Measurements from ENCODE around the gene KLHL11. TPM values are rescaled to one million over a fixed set of nuclear protein-coding genes. Genes with fewer than 3 reads are reported as not detected.

The KLHL11 gene
- total RNA-seq, 2 donors from 2014 or later, result 13.3 to 15.9 TPM

GRCh38 chr17:41865596-41865893 lies 322 bp upstream of the KLHL11 start:
- Histone ChIP-seq H3K4me3 (ENCODE audit: low read length) (peak overlapping the region; percentile 23), H3K4me1 (ENCODE audit: control insufficient read depth, insufficient read depth, low read length) (peaks cover 5% of the 10 kb centered on the region), H3K27ac (ENCODE audit: low read depth, low read length) (peak overlapping the region; percentile 54), H3K9me3 (ENCODE audit: control insufficient read depth, low read length) (no peaks in the 10 kb centered on the region), H3K36me3 (ENCODE audit: control insufficient read depth, insufficient read depth, low read length) (peaks cover 33% of the 10 kb centered on the region), H3K9ac (ENCODE audit: extremely low read depth, low read length, poor library complexity, severe bottlenecking) (no peak overlapping the region), H3K27me3 (ENCODE audit: control insufficient read depth, insufficient read depth, low read length, poor library complexity, severe bottlenecking) (no peaks in the 10 kb centered on the region)
- Mint-ChIP-seq H3K27me3 (ENCODE audit: insufficient read depth) (no peaks in the 10 kb centered on the region), H3K9me3 (no peaks in the 10 kb centered on the region), H3K4me3 (no peak overlapping the region), H3K36me3 (ENCODE audit: low read depth) (peaks cover 38% of the 10 kb centered on the region), H3K27ac (peak overlapping the region; percentile 84), H3K4me1 (peaks cover 12% of the 10 kb centered on the region)
- no peak for TF ChIP-seq CTCF (conservative IDR thresholded peaks at IDR 0.05)
- 2 to 18% methylated on average over 7 to 10 of the region's 10 CpGs for WGBS, 2 experiments (ENCODE audit: insufficient coverage in 1 of 2, insufficient read length in 1 of 2)
- DNase-seq, result no peak

- Mint-ChIP-seq H3K9me3 (no peaks in the 10 kb centered on the region), H3K27me3 (ENCODE audit: insufficient read depth) (no peaks in the 10 kb centered on the region), H3K27ac (no peak overlapping the region), H3K4me1 (peaks cover 19% of the 10 kb centered on the region), H3K4me3 (no peak overlapping the region), H3K36me3 (ENCODE audit: low read depth) (peaks cover 28% of the 10 kb centered on the region)
- DNase-seq, result peak; percentile 87
- H3K4me3 ChIP-seq (ENCODE audit: low read length), result peak overlapping the region; percentile 91
- no peaks in the 10 kb centered on the region for H3K9me3 ChIP-seq (ENCODE audit: control insufficient read depth, low read length)
- H3K27me3 ChIP-seq (ENCODE audit: control insufficient read depth, insufficient read depth, low read length, poor library complexity, severe bottlenecking), result no peaks in the 10 kb centered on the region
- peaks cover 5% of the 10 kb centered on the region for H3K4me1 ChIP-seq (ENCODE audit: control insufficient read depth, insufficient read depth, low read length)
- H3K9ac ChIP-seq (ENCODE audit: extremely low read depth, low read length, poor library complexity, severe bottlenecking), result peak overlapping the region; percentile 78
- peaks cover 24% of the 10 kb centered on the region for H3K36me3 ChIP-seq (ENCODE audit: control insufficient read depth, insufficient read depth, low read length)
- TF ChIP-seq CTCF (conservative IDR thresholded peaks at IDR 0.05), result no peak
- 0 to 1% methylated on average over 5 to 25 of the region's 25 CpGs for WGBS, 2 experiments (ENCODE audit: insufficient coverage in 1 of 2, insufficient read length in 1 of 2)
- H3K27ac ChIP-seq (ENCODE audit: low read depth, low read length), result peak overlapping the region; percentile 64
Observed at GRCh38 chr17:41864498-41864835, 756 bp downstream of the KLHL11 start.

GRCh38 chr17:41863074-41863848 lies 2.0 kb downstream of the KLHL11 start:
- no peaks in the 10 kb centered on the region for H3K27me3 Mint-ChIP-seq (ENCODE audit: insufficient read depth)
- Histone ChIP-seq H3K4me3 (ENCODE audit: low read length) (peak overlapping the region; percentile 91), H3K36me3 (ENCODE audit: control insufficient read depth, insufficient read depth, low read length) (peaks cover 15% of the 10 kb centered on the region), H3K9ac (ENCODE audit: extremely low read depth, low read length, poor library complexity, severe bottlenecking) (peak overlapping the region; percentile 78), H3K27me3 (ENCODE audit: control insufficient read depth, insufficient read depth, low read length, poor library complexity, severe bottlenecking) (no peaks in the 10 kb centered on the region), H3K9me3 (ENCODE audit: control insufficient read depth, low read length) (no peaks in the 10 kb centered on the region), H3K27ac (ENCODE audit: low read depth, low read length) (no peak overlapping the region), H3K4me1 (ENCODE audit: control insufficient read depth, insufficient read depth, low read length) (no peaks in the 10 kb centered on the region)
- WGBS, 2 experiments (ENCODE audit: insufficient coverage in 1 of 2, insufficient read length in 1 of 2), result 80 to 84% methylated on average over 15 to 18 of the region's 18 CpGs
- peaks cover 17% of the 10 kb centered on the region for H3K36me3 Mint-ChIP-seq (ENCODE audit: low read depth)
- no peaks in the 10 kb centered on the region for H3K9me3 Mint-ChIP-seq
- peaks cover 14% of the 10 kb centered on the region for H3K4me1 Mint-ChIP-seq
- no peak overlapping the region for H3K27ac Mint-ChIP-seq
- TF ChIP-seq CTCF (conservative IDR thresholded peaks at IDR 0.05), result no peak
- H3K4me3 Mint-ChIP-seq, result no peak overlapping the region
- peak; percentile 55 for DNase-seq
